ENCODE measurements around the gene APOL1.

DNA sequence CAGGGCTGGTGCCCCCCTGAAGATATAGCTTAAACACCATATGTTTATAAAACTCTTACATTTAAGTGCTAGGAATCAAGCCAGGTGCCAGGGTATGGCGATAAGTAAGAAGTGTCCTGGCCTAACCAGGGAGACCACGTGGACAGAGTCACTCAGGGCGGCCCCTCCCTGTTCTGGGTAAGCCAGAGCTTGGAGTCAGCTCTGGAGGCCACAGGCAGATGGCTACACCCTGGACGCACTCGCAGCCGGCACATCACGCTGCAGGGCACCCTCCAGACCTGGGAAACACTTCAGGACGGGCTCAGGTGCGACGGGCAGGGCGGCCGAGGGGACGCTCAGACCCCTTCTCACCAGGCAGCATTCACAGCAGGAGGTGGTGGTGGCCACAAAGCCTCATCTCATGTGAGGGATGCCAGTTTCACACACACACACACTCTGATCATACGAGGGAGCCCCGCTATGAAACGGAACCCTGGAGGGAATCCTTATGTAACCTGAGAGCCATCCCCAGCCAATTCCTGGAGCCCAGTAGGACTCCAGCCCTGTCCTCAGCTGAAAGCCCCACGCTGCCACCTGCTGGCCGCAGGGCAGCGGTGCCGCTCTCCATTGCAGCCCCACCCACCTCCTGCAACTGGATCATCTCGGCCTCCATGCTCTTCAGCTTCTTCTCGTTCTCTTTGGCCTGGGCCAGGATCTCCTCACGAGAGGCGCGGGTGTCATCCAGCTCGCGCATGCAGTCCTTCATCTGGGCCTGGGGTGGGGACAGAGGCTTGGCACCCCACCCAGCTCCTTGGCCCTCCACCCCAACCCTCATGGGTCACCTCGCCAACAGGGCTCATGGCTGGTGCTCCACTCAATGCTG is 33.4 kb downstream of the APOL1 start:
- TF ChIP-seq FOXM1 (CRISPR knock-in tag; IDR thresholded peaks at IDR 0.05) (no peak), POLR2AphosphoS5 (IDR thresholded peaks at IDR 0.05; ENCODE audit: low read depth, low read length) (no peak), ZNF274 (CRISPR knock-in tag; IDR thresholded peaks at IDR 0.05) (0 out of 2 replicates have a peak, but pooled peaks have one; percentile 19), EP300 (IDR thresholded peaks at IDR 0.05; ENCODE audit: low read depth in 2 of 2, low read length in 2 of 2) (no peak), EP300 (CRISPR knock-in tag; IDR thresholded peaks at IDR 0.05; ENCODE audit: borderline replicate concordance) (no peak), PPARG (CRISPR knock-in tag; conservative IDR thresholded peaks at IDR 0.05) (no peak), SIN3A (IDR thresholded peaks at IDR 0.05; ENCODE audit: borderline replicate concordance, low read depth, low read length) (no peak), ZNF121 (CRISPR knock-in tag; IDR thresholded peaks at IDR 0.05) (no peak)
- TF ChIP-seq, protein P1, sequence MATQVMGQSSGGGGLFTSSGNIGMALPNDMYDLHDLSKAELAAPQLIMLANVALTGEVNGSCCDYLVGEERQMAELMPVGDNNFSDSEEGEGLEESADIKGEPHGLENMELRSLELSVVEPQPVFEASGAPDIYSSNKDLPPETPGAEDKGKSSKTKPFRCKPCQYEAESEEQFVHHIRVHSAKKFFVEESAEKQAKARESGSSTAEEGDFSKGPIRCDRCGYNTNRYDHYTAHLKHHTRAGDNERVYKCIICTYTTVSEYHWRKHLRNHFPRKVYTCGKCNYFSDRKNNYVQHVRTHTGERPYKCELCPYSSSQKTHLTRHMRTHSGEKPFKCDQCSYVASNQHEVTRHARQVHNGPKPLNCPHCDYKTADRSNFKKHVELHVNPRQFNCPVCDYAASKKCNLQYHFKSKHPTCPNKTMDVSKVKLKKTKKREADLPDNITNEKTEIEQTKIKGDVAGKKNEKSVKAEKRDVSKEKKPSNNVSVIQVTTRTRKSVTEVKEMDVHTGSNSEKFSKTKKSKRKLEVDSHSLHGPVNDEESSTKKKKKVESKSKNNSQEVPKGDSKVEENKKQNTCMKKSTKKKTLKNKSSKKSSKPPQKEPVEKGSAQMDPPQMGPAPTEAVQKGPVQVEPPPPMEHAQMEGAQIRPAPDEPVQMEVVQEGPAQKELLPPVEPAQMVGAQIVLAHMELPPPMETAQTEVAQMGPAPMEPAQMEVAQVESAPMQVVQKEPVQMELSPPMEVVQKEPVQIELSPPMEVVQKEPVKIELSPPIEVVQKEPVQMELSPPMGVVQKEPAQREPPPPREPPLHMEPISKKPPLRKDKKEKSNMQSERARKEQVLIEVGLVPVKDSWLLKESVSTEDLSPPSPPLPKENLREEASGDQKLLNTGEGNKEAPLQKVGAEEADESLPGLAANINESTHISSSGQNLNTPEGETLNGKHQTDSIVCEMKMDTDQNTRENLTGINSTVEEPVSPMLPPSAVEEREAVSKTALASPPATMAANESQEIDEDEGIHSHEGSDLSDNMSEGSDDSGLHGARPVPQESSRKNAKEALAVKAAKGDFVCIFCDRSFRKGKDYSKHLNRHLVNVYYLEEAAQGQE (IDR thresholded peaks at IDR 0.05; ENCODE audit: borderline replicate concordance in 1 of 2, low read depth in 1 of 2, low read length in 2 of 2): no peak
- TF ChIP-seq, protein P2, sequence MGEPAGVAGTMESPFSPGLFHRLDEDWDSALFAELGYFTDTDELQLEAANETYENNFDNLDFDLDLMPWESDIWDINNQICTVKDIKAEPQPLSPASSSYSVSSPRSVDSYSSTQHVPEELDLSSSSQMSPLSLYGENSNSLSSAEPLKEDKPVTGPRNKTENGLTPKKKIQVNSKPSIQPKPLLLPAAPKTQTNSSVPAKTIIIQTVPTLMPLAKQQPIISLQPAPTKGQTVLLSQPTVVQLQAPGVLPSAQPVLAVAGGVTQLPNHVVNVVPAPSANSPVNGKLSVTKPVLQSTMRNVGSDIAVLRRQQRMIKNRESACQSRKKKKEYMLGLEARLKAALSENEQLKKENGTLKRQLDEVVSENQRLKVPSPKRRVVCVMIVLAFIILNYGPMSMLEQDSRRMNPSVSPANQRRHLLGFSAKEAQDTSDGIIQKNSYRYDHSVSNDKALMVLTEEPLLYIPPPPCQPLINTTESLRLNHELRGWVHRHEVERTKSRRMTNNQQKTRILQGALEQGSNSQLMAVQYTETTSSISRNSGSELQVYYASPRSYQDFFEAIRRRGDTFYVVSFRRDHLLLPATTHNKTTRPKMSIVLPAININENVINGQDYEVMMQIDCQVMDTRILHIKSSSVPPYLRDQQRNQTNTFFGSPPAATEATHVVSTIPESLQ (CRISPR knock-in tag; conservative IDR thresholded peaks at IDR 0.05): no peak
- TF ChIP-seq, protein P3, sequence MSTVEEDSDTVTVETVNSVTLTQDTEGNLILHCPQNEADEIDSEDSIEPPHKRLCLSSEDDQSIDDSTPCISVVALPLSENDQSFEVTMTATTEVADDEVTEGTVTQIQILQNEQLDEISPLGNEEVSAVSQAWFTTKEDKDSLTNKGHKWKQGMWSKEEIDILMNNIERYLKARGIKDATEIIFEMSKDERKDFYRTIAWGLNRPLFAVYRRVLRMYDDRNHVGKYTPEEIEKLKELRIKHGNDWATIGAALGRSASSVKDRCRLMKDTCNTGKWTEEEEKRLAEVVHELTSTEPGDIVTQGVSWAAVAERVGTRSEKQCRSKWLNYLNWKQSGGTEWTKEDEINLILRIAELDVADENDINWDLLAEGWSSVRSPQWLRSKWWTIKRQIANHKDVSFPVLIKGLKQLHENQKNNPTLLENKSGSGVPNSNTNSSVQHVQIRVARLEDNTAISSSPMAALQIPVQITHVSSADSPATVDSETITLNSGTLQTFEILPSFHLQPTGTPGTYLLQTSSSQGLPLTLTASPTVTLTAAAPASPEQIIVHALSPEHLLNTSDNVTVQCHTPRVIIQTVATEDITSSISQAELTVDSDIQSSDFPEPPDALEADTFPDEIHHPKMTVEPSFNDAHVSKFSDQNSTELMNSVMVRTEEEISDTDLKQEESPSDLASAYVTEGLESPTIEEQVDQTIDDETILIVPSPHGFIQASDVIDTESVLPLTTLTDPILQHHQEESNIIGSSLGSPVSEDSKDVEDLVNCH (CRISPR knock-in tag; IDR thresholded peaks at IDR 0.05): no peak
